GM23338 (cell line): ENCODE measurements around the gene CELF2. TPM values are rescaled to one million over a fixed set of nuclear protein-coding genes. Genes with fewer than 3 reads are reported as not detected.

Experiments used
- ATAC-seq: fragments of 200-7000 bp; cut with Tn5 transposase; 3 replicates; pipeline ENCODE4 v1.9.1; 2020
- DNase-seq: peaks from one replicate; pipeline ENCODE4 v3.0.0-alpha.2; 2015; ENCODE audit warnings: low spot score
- H2AFZ ChIP-seq: fragments of 200-600 bp; sonication (generic); 2 replicates; pipeline ENCODE4 v1.8.0; 2016; ENCODE audit warnings: antibody characterized with exemption, mild to moderate bottlenecking, moderate library complexity
- H3F3A ChIP-seq: fragments of 200-600 bp; sonication (generic); replicated peaks from 2 replicates; pipeline ENCODE4 v1.8.0; 2017; ENCODE audit warnings: antibody characterized with exemption, mixed run types, low read depth
- H3K27ac ChIP-seq: fragments of 200-600 bp; sonication (generic); 2 replicates; pipeline ENCODE4 v1.6.1; 2016; ENCODE audit warnings: low read depth
- H3K27me3 ChIP-seq: fragments of 200-600 bp; sonication (generic); 2 replicates; pipeline ENCODE4 v1.8.0; 2016; ENCODE audit warnings: mild to moderate bottlenecking, mixed run types, moderate library complexity; ENCODE audit not compliant: insufficient read depth
- H3K36me3 ChIP-seq: fragments of 200-600 bp; sonication (generic); 2 replicates; pipeline ENCODE4 v1.8.0; 2016; ENCODE audit warnings: mild to moderate bottlenecking; ENCODE audit not compliant: insufficient read depth
- H3K4me1 ChIP-seq: fragments of 200-600 bp; sonication (generic); 2 replicates; pipeline ENCODE4 v1.8.0; 2016; ENCODE audit warnings: mild to moderate bottlenecking, moderate library complexity; ENCODE audit not compliant: insufficient read depth
- H3K4me2 ChIP-seq: fragments of 200-600 bp; sonication (generic); 2 replicates; pipeline ENCODE4 v1.7.1; 2017; ENCODE audit warnings: mixed run types
- H3K4me3 ChIP-seq: fragments of 200-600 bp; sonication (generic); 2 replicates; pipeline ENCODE4 v1.6.1; 2016; ENCODE audit warnings: mixed run types
- H3K79me2 ChIP-seq: fragments of 200-600 bp; sonication (generic); replicated peaks from 2 replicates; pipeline ENCODE4 v1.8.0; 2017; ENCODE audit warnings: mild to moderate bottlenecking; ENCODE audit not compliant: insufficient read depth
- H3K9me2 ChIP-seq: fragments of 200-600 bp; sonication (generic); 2 replicates; pipeline ENCODE4 v1.8.0; 2017; ENCODE audit not compliant: insufficient read depth
- H4K20me1 ChIP-seq: fragments of 200-600 bp; sonication (generic); replicated peaks from 2 replicates; pipeline ENCODE4 v1.8.0; 2017; ENCODE audit warnings: mild to moderate bottlenecking; ENCODE audit not compliant: insufficient read depth
- H3K27ac Mint-ChIP-seq: 2 replicates; pipeline ENCODE4 v1.8.0; 2020; ENCODE audit warnings: inconsistent platforms, mild to moderate bottlenecking, moderate library complexity, mixed read lengths
- H3K27me3 Mint-ChIP-seq: 3 replicates; pipeline ENCODE4 v1.8.0; 2022; ENCODE audit warnings: low read depth, mild to moderate bottlenecking, moderate library complexity, mixed read lengths, inconsistent platforms; ENCODE audit not compliant: insufficient read depth, poor library complexity
- H3K36me3 Mint-ChIP-seq: 3 replicates; pipeline ENCODE4 v1.8.0; 2021; ENCODE audit warnings: low read depth, mild to moderate bottlenecking, inconsistent platforms, moderate library complexity, mixed read lengths
- H3K4me1 Mint-ChIP-seq: 3 replicates; pipeline ENCODE4 v1.8.0; 2020; ENCODE audit warnings: mild to moderate bottlenecking, inconsistent platforms, mixed read lengths
- H3K4me3 Mint-ChIP-seq: 3 replicates; pipeline ENCODE4 v1.8.0; 2021; ENCODE audit warnings: moderate library complexity, mild to moderate bottlenecking, inconsistent platforms, mixed read lengths
- H3K9me3 Mint-ChIP-seq: 3 replicates; pipeline ENCODE4 v1.8.0; 2020; ENCODE audit warnings: moderate library complexity, mild to moderate bottlenecking, inconsistent platforms, mixed read lengths
- CREB1 ChIP-seq: fragments of 250-450 bp; sonication (Bioruptor Pico); IDR thresholded peaks from 2 replicates; pipeline ENCODE4 v1.5.0; 2020; ENCODE audit warnings: low read depth, mild to moderate bottlenecking, moderate library complexity
- ETS1 ChIP-seq: IDR thresholded peaks from 2 replicates; pipeline ENCODE4 v1.6.1; 2016; ENCODE audit warnings: antibody characterized with exemption
- EZH2 ChIP-seq: fragments of 200-600 bp; sonication (generic); IDR thresholded peaks from one replicate; pipeline ENCODE4 v1.8.0; 2017; ENCODE audit warnings: antibody characterized with exemption, mild to moderate bottlenecking, low read depth; ENCODE audit not compliant: unreplicated experiment
- EZH2phosphoT487 ChIP-seq: fragments of 200-600 bp; sonication (generic); IDR thresholded peaks from one replicate; pipeline ENCODE4 v1.8.1; 2018; ENCODE audit warnings: antibody characterized with exemption; ENCODE audit not compliant: unreplicated experiment
- JUNB ChIP-seq: IDR thresholded peaks from one replicate; pipeline ENCODE4 v1.6.1; 2016; ENCODE audit warnings: antibody characterized with exemption; ENCODE audit not compliant: unreplicated experiment
- NANOG ChIP-seq: IDR thresholded peaks from 2 replicates; pipeline ENCODE4 v1.6.1; 2016; ENCODE audit warnings: antibody characterized with exemption, borderline replicate concordance
- POLR2AphosphoS5 ChIP-seq: IDR thresholded peaks from 2 replicates; pipeline ENCODE4 v1.6.1; 2016; ENCODE audit warnings: antibody characterized with exemption, low read depth
- REST ChIP-seq: IDR thresholded peaks from one replicate; pipeline ENCODE4 v1.6.1; 2018; ENCODE audit warnings: antibody characterized with exemption; ENCODE audit not compliant: unreplicated experiment
- STAT1 ChIP-seq: IDR thresholded peaks from one replicate; pipeline ENCODE4 v1.6.1; 2016; ENCODE audit warnings: antibody characterized with exemption; ENCODE audit not compliant: unreplicated experiment
- ZNF114 ChIP-seq: fragments of 250-450 bp; sonication (Bioruptor Pico); IDR thresholded peaks from 2 replicates; pipeline ENCODE4 v1.5.0; 2020; ENCODE audit warnings: mild to moderate bottlenecking, moderate library complexity
- ZNF331 ChIP-seq: fragments of 250-450 bp; sonication (Bioruptor Pico); IDR thresholded peaks from 2 replicates; pipeline ENCODE4 v1.5.0; 2020; ENCODE audit warnings: low read depth, mild to moderate bottlenecking, moderate library complexity
- polyA plus RNA-seq: library from polyadenylated mRNA; unstranded; fragments of >200 nt; fragmentation: Nextera tagmentation; extraction: Ambion mirVana; gene quantifications from 2 replicates; pipeline ENCODE4 v1.2.1, GENCODE V29; 2016
- total RNA-seq: library from RNA; depleted of rRNA; stranded (reverse); fragments of >200 nt; shearing (Covaris generic); gene quantifications from 2 replicates; pipeline ENCODE4 v1.2.3, GENCODE V29; 2014
- TF ChIP-seq, protein P1 (sequence below): fragments of 250-450 bp; sonication (Bioruptor Pico); IDR thresholded peaks from 2 replicates; pipeline ENCODE4 v1.5.0; 2020; ENCODE audit warnings: mild to moderate bottlenecking, moderate library complexity
- TF ChIP-seq, protein P2 (sequence below), 2 experiments: fragments of 200-600 bp in 1 of 2; sonication (generic) in 1 of 2; conservative IDR thresholded peaks; 2 replicates each; pipeline versions ENCODE4 v1.5.1 to v1.6.1; 2016 to 2017; ENCODE audit warnings: antibody characterized with exemption in 2 of 2, low read depth in 2 of 2, mild to moderate bottlenecking in 2 of 2, moderate library complexity in 1 of 2

The CELF2 gene
- total and polyA plus RNA-seq, 2 experiments from 2014 or later, result 18.1 to 22.5 TPM

DNA sequence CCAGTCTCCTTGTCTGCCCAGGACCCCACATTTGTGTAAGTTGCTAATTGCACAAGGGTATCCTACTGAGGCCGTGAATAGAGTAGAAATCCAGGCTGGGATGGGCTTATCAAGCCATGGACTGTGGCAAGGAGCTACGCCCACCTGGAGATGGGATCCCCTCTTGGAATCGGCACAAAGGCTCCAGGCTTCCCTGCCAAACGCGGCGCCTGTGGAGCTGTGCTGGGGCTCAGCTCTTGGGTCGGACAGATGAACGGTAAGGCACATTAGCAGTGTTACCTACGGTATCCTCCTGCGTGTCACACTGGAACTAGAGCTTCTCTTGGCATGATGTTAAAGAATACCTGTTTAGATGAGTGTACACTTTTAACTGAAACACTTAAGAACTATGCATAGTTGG lies 196.7 kb downstream of the CELF2 start (continued):
- TF ChIP-seq REST, result no peak

- Histone ChIP-seq H3K4me1 (peaks cover 4% of the 10 kb centered on the region), H3K27ac (no peak overlapping the region), H3K4me3 (no peak overlapping the region), H3K27me3 (no peaks in the 10 kb centered on the region), H3F3A (no peaks in the 10 kb centered on the region), H4K20me1 (no peaks in the 10 kb centered on the region), H3K4me2 (no peak overlapping the region), H2AFZ (no peak overlapping the region), H3K9me2 (peaks cover 6% of the 10 kb centered on the region; the same call in 1 of the 2 replicates), H3K79me2 (peaks cover 3% of the 10 kb centered on the region; the same call in 1 of the 2 replicates), H3K36me3 (no peaks in the 10 kb centered on the region)
- Mint-ChIP-seq H3K27me3 (peaks cover 4% of the 10 kb centered on the region), H3K9me3 (no peaks in the 10 kb centered on the region), H3K36me3 (no peaks in the 10 kb centered on the region), H3K27ac (no peak overlapping the region), H3K4me3 (no peak overlapping the region), H3K4me1 (peaks cover 7% of the 10 kb centered on the region)
- ATAC-seq (no peak), DNase-seq (no peak)
- TF ChIP-seq ZNF114 (CRISPR knock-in tag) (no peak), ZNF331 (CRISPR knock-in tag) (no peak), POLR2AphosphoS5 (no peak), CREB1 (CRISPR knock-in tag) (no peak), JUNB (no peak), NANOG (no peak), ETS1 (no peak), STAT1 (no peak), EZH2 (no peak), EZH2phosphoT487 (no peak)
- TF ChIP-seq, protein P1, sequence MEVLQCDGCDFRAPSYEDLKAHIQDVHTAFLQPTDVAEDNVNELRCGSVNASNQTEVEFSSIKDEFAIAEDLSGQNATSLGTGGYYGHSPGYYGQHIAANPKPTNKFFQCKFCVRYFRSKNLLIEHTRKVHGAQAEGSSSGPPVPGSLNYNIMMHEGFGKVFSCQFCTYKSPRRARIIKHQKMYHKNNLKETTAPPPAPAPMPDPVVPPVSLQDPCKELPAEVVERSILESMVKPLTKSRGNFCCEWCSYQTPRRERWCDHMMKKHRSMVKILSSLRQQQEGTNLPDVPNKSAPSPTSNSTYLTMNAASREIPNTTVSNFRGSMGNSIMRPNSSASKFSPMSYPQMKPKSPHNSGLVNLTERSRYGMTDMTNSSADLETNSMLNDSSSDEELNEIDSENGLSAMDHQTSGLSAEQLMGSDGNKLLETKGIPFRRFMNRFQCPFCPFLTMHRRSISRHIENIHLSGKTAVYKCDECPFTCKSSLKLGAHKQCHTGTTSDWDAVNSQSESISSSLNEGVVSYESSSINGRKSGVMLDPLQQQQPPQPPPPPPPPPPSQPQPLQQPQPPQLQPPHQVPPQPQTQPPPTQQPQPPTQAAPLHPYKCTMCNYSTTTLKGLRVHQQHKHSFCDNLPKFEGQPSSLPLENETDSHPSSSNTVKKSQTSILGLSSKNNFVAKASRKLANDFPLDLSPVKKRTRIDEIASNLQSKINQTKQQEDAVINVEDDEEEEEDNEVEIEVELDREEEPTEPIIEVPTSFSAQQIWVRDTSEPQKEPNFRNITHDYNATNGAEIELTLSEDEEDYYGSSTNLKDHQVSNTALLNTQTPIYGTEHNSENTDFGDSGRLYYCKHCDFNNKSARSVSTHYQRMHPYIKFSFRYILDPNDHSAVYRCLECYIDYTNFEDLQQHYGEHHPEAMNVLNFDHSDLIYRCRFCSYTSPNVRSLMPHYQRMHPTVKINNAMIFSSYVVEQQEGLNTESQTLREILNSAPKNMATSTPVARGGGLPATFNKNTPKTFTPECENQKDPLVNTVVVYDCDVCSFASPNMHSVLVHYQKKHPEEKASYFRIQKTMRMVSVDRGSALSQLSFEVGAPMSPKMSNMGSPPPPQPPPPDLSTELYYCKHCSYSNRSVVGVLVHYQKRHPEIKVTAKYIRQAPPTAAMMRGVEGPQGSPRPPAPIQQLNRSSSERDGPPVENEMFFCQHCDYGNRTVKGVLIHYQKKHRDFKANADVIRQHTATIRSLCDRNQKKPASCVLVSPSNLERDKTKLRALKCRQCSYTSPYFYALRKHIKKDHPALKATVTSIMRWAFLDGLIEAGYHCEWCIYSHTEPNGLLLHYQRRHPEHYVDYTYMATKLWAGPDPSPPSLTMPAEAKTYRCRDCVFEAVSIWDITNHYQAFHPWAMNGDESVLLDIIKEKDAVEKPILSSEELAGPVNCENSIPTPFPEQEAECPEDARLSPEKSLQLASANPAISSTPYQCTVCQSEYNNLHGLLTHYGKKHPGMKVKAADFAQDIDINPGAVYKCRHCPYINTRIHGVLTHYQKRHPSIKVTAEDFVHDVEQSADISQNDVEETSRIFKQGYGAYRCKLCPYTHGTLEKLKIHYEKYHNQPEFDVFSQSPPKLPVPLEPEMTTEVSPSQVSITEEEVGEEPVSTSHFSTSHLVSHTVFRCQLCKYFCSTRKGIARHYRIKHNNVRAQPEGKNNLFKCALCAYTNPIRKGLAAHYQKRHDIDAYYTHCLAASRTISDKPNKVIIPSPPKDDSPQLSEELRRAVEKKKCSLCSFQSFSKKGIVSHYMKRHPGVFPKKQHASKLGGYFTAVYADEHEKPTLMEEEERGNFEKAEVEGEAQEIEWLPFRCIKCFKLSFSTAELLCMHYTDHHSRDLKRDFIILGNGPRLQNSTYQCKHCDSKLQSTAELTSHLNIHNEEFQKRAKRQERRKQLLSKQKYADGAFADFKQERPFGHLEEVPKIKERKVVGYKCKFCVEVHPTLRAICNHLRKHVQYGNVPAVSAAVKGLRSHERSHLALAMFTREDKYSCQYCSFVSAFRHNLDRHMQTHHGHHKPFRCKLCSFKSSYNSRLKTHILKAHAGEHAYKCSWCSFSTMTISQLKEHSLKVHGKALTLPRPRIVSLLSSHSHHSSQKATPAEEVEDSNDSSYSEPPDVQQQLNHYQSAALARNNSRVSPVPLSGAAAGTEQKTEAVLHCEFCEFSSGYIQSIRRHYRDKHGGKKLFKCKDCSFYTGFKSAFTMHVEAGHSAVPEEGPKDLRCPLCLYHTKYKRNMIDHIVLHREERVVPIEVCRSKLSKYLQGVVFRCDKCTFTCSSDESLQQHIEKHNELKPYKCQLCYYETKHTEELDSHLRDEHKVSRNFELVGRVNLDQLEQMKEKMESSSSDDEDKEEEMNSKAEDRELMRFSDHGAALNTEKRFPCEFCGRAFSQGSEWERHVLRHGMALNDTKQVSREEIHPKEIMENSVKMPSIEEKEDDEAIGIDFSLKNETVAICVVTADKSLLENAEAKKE (CRISPR knock-in tag), result no peak
- TF ChIP-seq, protein P2, sequence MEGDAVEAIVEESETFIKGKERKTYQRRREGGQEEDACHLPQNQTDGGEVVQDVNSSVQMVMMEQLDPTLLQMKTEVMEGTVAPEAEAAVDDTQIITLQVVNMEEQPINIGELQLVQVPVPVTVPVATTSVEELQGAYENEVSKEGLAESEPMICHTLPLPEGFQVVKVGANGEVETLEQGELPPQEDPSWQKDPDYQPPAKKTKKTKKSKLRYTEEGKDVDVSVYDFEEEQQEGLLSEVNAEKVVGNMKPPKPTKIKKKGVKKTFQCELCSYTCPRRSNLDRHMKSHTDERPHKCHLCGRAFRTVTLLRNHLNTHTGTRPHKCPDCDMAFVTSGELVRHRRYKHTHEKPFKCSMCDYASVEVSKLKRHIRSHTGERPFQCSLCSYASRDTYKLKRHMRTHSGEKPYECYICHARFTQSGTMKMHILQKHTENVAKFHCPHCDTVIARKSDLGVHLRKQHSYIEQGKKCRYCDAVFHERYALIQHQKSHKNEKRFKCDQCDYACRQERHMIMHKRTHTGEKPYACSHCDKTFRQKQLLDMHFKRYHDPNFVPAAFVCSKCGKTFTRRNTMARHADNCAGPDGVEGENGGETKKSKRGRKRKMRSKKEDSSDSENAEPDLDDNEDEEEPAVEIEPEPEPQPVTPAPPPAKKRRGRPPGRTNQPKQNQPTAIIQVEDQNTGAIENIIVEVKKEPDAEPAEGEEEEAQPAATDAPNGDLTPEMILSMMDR (conservative IDR thresholded peaks at IDR 0.05; ENCODE audit: low read depth in 2 of 2), result no peak
Measured at GRCh38 chr10:11215471-11215870, 197.8 kb downstream of the CELF2 start.
